B cell (primary cell): ENCODE results near the gene PRELID2.

ENCODE experiments used
- EZH2 ChIP-seq: IDR thresholded peaks from 2 replicates; pipeline ENCODE4 v1.6.1; 2012; ENCODE audit warnings: borderline replicate concordance, low read depth, mild to moderate bottlenecking, moderate library complexity, low read length; ENCODE audit not compliant: insufficient read depth, poor library complexity, severe bottlenecking
- TF ChIP-seq, protein P1 (sequence below): fragments of 200-600 bp; IDR thresholded peaks from one replicate; pipeline ENCODE4 v1.8.0; 2022; ENCODE audit warnings: antibody characterized with exemption, mild to moderate bottlenecking

DNA sequence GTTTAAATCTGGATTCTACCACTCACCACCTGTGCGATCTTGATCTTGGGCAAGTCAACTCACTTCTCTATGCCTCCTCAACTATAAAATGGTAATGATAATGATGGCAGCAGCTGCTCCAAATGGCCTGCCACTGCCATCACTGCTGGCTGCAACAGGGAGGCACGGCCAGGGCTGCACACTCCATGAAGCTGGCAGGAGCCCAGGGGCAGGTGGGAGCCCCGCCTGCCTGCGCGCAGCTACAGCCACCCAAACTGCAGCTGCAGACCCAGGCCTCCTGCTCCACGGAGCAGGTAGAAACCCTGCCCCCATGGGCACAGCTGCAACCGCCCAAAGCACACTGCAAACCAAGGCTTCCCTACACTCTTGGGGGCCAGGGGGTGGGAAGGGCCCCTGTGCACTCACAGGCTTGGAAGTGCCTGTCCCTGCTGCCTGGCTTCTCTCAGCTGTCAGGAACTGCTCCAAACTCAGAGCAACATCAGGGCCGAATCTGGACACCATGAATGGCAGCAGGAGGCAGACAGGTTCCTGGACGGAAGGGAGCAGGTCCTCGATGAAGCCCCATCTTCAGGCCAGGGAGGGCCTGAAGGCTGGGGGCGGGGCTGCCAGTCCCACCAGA lies 57.6 kb downstream of the PRELID2 start:
- TF ChIP-seq EZH2: no peak
- TF ChIP-seq, protein P1, sequence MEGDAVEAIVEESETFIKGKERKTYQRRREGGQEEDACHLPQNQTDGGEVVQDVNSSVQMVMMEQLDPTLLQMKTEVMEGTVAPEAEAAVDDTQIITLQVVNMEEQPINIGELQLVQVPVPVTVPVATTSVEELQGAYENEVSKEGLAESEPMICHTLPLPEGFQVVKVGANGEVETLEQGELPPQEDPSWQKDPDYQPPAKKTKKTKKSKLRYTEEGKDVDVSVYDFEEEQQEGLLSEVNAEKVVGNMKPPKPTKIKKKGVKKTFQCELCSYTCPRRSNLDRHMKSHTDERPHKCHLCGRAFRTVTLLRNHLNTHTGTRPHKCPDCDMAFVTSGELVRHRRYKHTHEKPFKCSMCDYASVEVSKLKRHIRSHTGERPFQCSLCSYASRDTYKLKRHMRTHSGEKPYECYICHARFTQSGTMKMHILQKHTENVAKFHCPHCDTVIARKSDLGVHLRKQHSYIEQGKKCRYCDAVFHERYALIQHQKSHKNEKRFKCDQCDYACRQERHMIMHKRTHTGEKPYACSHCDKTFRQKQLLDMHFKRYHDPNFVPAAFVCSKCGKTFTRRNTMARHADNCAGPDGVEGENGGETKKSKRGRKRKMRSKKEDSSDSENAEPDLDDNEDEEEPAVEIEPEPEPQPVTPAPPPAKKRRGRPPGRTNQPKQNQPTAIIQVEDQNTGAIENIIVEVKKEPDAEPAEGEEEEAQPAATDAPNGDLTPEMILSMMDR: no peak
